Skeletal muscle tissue (tissue), 4 donors: ENCODE data around the gene CLN6. TPM values are rescaled to one million over a fixed set of nuclear protein-coding genes. Genes with fewer than 3 reads are reported as not detected.
"Not testable (repeated sequence)": the region's sequence is repeated elsewhere in the genome, so short reads cannot be mapped to it uniquely, and the experiment has no call there.

Experiments used
- H3K27ac ChIP-seq: one replicate; pipeline ENCODE4 v1.7.0; 2013; ENCODE audit warnings: mild to moderate bottlenecking, low read depth, low read length, inconsistent platforms
- H3K27me3 ChIP-seq, 3 donors: one replicate each; pipeline ENCODE4 v1.7.0; 2013; ENCODE audit warnings: low read length in 3 of 3; ENCODE audit not compliant: control insufficient read depth in 3 of 3, insufficient read depth in 3 of 3
- H3K36me3 ChIP-seq, 3 donors: one replicate each; pipeline ENCODE4 v1.7.0; 2013; ENCODE audit warnings: low read length in 3 of 3; ENCODE audit not compliant: control insufficient read depth in 3 of 3, insufficient read depth in 3 of 3
- H3K4me1 ChIP-seq, 3 donors: one replicate each; pipeline ENCODE4 v1.7.0; 2013; ENCODE audit warnings: low read length in 3 of 3, mild to moderate bottlenecking in 3 of 3; ENCODE audit not compliant: control insufficient read depth in 3 of 3, insufficient read depth in 3 of 3
- H3K4me3 ChIP-seq, 3 donors: one replicate each; pipeline ENCODE4 v1.7.0; 2013; ENCODE audit warnings: low read length in 3 of 3
- H3K9ac ChIP-seq, 3 donors: one replicate each; pipeline ENCODE4 v1.7.0; 2013; ENCODE audit warnings: low read length in 3 of 3, mild to moderate bottlenecking in 3 of 3, moderate library complexity in 2 of 3, low read depth in 1 of 3
- H3K9me3 ChIP-seq, 3 donors: one replicate each; pipeline ENCODE4 v1.7.0; 2013; ENCODE audit warnings: low read length in 3 of 3; ENCODE audit not compliant: control insufficient read depth in 3 of 3
- total RNA-seq: library from RNA; depleted of rRNA; stranded (reverse); fragments of >200 nt; gene quantifications from one replicate; pipeline ENCODE4 v1.2.3, GENCODE V29; 2014
- donor health status: Osteomylitis.

The CLN6 gene
- total RNA-seq, 1 donor from 2014 or later: 6.8 TPM

DNA sequence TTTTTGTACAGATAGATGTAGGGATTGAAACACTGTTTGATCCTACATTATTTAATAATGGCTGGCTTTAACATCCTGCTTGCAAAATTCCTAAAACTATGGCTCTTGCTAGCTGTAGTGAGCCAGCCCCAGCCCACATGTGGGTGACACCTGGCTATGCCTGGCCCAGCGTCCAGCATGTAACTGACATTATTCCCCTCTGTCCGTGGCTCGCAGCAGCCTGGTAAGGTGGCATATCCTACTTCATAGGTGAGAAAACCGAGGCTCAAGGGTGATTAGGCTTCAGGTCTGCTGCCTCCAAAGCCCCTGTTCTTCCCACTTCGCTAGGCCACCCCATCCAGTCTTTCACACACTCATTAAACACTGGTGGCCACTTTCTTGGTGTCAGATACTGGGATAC is 26.0 kb downstream of the CLN6 start:
- H3K36me3 ChIP-seq: no peaks in the 10 kb centered on the region
- H3K4me3 ChIP-seq: no peak overlapping the region
- no peak overlapping the region for H3K27ac ChIP-seq
- H3K9me3 ChIP-seq: no peaks in the 10 kb centered on the region
- no peak overlapping the region for H3K9ac ChIP-seq
- H3K4me1 ChIP-seq: peaks cover 23 to 41% (median 25%) of the 10 kb centered on the region in 3 donors
- no peaks in the 10 kb centered on the region for H3K27me3 ChIP-seq

DNA sequence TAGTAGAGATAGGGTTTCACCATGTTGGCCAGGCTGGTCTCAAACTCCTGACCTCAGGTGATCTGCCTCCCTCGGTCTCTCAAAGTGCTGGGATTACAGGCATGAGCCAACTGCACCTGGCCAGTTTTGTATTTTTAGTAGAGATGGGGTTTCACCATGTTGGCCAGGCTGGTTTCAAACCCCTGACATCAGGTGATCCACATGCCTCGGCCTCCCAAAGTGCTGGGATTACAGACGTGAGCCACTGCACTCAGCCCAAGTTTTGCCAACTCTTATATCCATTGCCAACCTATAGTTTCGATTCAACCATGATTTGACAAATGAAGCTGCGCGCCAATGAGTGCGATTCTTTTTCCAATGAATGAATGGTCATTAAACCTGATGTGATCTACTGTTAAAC is 26.5 kb downstream of the CLN6 start:
- not testable (repeated sequence) for H3K9ac ChIP-seq, H3K4me3 ChIP-seq, H3K9me3 ChIP-seq, H3K36me3 ChIP-seq, H3K27me3 ChIP-seq, H3K27ac ChIP-seq
- peaks cover 23 to 41% (median 23%) of the 10 kb centered on the region in 3 donors for H3K4me1 ChIP-seq

DNA sequence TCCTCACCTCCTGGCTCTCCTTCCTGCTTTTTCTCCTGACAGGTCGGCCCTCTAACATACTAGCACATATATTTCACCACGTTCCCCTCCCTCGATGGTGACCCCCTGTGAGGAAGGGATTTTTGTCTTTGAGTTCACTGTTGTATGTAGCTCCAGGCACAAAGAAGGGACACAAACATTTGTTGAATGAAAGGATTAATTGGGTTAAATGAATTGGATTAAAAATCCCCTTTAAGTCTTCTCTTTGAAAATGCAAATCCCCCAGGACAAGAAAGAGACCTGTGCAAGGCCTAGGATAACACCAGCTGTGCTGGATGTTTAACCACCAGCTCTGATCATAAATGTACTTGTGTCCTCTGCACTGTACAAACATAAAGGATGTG is 27.7 kb downstream of the CLN6 start:
- no peak overlapping the region for H3K9ac ChIP-seq
- no peak overlapping the region for H3K4me3 ChIP-seq
- H3K4me1 ChIP-seq: peaks cover 23 to 41% (median 27%) of the 10 kb centered on the region in 3 donors
- H3K36me3 ChIP-seq: no peaks in the 10 kb centered on the region
- no peaks in the 10 kb centered on the region for H3K9me3 ChIP-seq
- no peaks in the 10 kb centered on the region for H3K27me3 ChIP-seq
- no peak overlapping the region for H3K27ac ChIP-seq

DNA sequence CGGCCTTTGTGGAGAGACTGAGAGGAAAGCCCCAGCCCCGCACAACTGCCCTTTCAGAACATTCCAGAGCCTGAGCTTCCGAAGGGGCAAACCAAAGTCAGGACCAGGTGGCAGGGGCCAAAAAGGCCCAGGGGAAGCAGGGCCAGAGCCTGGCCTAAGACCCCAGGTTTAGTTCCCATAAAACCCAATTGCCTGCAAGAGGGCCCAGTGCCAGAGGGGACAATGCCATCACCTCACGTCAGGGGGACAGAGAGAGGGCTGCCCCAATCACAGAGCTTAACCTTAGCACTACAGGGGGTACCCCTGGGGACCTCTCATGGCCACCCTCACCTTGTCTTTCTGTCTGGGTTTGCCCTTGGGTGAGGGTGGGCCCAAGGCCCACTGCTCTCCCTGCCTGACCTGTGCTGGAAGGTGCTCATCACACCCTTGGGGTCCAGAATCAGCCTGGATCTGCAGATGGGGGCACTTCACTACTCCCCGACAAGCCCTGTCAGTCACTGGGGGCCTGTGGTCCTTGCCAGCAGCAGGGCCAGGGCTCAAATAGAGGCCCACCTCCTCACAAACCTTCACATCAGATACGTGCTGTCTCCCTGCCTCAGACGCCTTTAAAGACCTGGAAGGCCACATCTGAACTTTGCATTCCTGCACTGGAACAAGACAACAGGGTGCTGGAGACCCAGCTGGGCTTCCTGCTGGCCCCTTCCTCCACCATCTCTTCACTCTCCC is 28.2 kb downstream of the CLN6 start:
- Histone ChIP-seq H3K9ac (peak overlapping the region in 1 of 3 donors; percentile 1), H3K9me3 (no peaks in the 10 kb centered on the region), H3K4me1 (peaks cover 23 to 40% (median 27%) of the 10 kb centered on the region in 3 donors), H3K4me3 (no peak overlapping the region), H3K27me3 (no peaks in the 10 kb centered on the region), H3K27ac (no peak overlapping the region), H3K36me3 (no peaks in the 10 kb centered on the region)

DNA sequence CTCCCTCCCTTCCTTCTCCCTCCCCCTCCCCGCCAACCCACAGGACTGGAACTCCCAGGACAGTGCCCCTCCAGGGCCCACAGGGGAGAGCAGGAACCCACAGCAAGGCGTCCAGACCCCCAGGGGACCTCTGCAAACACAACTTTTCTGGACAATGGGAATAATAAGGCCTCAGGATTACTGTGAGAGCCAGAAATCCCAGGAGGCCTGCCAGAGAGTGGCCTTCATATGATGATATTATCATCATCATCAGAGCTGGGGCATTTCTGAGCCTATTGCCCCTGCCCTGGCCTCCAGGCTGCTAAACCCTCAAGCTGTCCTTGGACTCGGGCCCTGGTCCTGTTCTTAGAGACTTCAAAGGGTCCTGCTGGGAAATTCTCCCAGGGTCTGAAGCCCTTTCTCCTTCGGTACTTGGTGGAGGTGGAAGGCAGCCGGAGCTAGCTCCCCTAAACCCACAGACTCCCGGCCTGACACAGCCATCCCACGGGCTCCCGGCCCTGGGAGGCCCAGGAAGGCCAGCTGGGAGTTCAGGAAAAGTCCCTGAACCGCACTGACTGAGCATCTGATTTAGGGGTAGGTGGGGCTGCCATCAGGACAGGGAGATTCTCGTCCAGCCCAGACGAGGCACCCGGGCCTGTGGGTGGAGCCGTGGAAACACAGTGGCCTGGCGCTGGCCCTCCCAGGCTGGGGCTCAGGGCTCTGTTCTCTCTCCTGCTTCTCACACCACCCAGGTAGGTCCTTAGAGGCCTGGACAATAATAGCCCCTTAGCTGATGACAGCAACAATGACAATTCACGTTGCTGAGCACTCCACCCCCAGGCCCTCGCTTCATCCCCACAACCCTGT is 29.3 kb downstream of the CLN6 start:
- Histone ChIP-seq H3K36me3 (no peaks in the 10 kb centered on the region), H3K4me3 (no peak overlapping the region), H3K27ac (no peak overlapping the region), H3K9me3 (no peaks in the 10 kb centered on the region), H3K27me3 (no peaks in the 10 kb centered on the region), H3K4me1 (peaks cover 20 to 32% (median 22%) of the 10 kb centered on the region in 3 donors), H3K9ac (no peak overlapping the region)

DNA sequence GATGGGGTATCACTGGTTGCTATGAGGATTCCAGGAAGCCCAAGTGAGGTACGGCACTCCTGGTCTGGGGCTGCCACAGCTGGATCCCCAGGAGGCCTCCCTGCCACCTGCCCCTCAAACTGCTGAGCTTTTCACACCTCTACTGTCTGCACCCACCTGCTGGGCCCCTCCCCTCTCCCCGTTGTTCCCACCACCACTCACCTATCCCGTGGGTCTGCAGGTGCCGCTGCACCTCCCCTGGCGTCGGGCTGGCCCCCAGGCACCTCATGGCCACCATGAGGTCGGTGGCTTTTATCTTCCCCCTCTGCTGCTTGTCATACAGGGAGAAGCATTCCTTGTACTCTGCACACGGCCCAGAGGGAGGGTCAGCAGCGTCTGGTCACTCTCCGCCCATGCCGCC is 30.2 kb downstream of the CLN6 start:
- Histone ChIP-seq H3K27me3 (no peaks in the 10 kb centered on the region), H3K4me1 (peaks cover 14 to 26% (median 15%) of the 10 kb centered on the region in 3 donors), H3K9me3 (no peaks in the 10 kb centered on the region), H3K9ac (no peak overlapping the region), H3K36me3 (no peaks in the 10 kb centered on the region), H3K4me3 (no peak overlapping the region), H3K27ac (no peak overlapping the region)

DNA sequence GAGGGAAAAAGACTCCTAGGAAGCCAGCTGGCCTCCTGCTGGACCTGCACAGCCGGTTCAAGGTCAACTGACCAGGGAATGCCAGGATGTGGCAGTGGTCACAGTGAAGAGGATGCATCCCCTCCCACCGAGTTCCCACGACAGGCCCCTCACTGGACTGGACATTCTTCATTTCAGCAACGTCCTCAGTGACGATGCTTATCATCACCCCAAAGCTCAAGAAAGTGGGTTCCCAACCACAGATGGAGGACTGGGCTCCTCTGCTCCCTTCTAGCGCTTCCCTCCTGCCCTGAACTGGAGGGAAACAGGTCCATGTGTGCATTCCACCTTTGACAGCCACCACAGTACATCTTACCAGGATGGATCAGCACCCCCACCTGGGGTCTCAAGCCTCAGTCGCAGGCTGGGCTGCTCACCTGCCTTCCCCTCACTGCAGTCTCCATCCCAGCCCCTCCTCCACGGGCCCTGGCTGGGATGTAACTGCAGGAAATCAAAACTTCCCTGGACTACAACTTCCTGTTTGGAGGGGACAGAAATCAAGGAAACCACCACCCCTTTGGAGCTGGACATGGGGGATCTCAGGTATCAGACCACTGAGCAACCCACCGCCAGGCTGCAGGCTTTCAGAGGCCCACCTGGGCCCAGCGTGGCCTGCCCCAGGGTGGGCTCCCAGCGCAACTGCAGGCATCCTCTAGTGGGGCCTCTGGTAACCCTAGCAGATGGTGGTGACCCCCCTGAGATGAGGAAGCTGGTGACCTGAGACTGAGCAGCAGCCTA is 31.7 kb downstream of the CLN6 start:
- H3K4me1 ChIP-seq: peaks cover 8 to 17% (median 14%) of the 10 kb centered on the region in 3 donors
- H3K4me3 ChIP-seq: no peak overlapping the region
- no peak overlapping the region for H3K27ac ChIP-seq

DNA sequence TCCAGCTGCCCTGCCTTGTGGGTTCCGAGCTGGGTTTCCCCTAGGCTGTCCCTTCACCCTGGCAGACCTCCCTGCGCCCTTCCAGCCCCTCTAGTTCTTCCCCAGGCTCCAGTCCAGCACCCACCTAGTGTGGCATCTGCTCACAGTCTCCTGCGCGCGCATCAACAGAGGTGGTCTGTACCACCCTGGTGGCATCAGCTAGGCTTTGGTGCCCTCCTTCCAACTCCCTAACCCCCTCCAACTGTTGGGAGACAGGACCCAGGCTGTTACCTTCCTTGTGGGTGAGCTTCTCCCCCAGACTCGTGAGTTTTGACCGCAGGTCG is 32.4 kb downstream of the CLN6 start:
- Histone ChIP-seq H3K27ac (no peak overlapping the region), H3K9ac (no peak overlapping the region), H3K27me3 (no peaks in the 10 kb centered on the region), H3K4me1 (peaks cover 14 to 24% (median 20%) of the 10 kb centered on the region in 3 donors), H3K4me3 (no peak overlapping the region), H3K36me3 (peaks cover 0 to 9% (median 4%) of the 10 kb centered on the region in 3 donors), H3K9me3 (no peaks in the 10 kb centered on the region)

More for the DNA sequence above, 31.7 kb downstream of the CLN6 start:
- no peaks in the 10 kb centered on the region for H3K9me3 ChIP-seq
- H3K27me3 ChIP-seq: no peaks in the 10 kb centered on the region
- H3K9ac ChIP-seq: no peak overlapping the region
- peaks cover 0 to 2% (median 2%) of the 10 kb centered on the region in 3 donors for H3K36me3 ChIP-seq

DNA sequence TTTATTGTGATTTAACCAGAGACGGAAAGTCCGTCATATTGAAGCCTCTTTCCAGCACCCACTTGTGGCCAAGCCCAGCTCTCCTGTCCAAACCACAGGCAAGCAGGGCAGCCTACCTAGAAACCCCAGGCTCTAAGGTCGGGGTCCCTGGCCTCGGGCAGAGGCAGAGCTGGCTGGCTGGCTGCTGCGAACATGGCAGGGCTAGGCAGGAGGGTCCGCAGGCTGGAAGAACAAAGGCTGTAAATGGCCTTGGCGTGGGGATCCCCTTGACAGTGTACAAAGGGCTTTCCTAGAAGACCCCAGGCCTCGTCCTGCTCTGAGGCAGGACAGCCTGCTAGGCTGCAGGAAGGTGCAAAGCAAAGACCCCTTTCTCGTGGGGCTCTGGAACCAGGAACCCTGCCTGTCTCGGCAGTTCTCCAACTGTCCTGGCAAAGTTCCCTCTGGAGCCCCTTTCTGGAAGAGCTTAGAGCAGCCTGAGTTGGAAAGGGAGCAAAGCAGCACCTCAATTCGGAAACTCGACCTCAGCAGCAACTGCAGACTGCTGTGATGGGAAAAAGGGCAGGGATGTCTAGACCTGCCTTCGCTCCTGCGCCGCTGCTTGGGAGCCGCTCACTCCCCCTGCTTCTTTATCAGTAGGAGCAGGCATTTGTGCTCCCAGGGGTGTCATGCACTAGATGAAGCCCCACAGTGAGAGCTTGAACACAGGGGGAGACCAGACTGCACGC is 32.9 kb downstream of the CLN6 start:
- Histone ChIP-seq H3K27ac (no peak overlapping the region), H3K9ac (no peak overlapping the region), H3K36me3 (peaks cover 0 to 9% (median 4%) of the 10 kb centered on the region in 3 donors), H3K4me1 (peaks cover 14 to 26% (median 23%) of the 10 kb centered on the region in 3 donors), H3K4me3 (no peak overlapping the region), H3K27me3 (no peaks in the 10 kb centered on the region), H3K9me3 (no peaks in the 10 kb centered on the region)
